HPDE6-E6E7 (cell line): ENCODE data around the gene RREB1.

Experiments used
- DNase-seq: peaks from one replicate; pipeline ENCODE4 v3.0.0; 2011; ENCODE audit warnings: missing footprints; ENCODE audit errors: extremely low spot score

Gene RREB1

DNA sequence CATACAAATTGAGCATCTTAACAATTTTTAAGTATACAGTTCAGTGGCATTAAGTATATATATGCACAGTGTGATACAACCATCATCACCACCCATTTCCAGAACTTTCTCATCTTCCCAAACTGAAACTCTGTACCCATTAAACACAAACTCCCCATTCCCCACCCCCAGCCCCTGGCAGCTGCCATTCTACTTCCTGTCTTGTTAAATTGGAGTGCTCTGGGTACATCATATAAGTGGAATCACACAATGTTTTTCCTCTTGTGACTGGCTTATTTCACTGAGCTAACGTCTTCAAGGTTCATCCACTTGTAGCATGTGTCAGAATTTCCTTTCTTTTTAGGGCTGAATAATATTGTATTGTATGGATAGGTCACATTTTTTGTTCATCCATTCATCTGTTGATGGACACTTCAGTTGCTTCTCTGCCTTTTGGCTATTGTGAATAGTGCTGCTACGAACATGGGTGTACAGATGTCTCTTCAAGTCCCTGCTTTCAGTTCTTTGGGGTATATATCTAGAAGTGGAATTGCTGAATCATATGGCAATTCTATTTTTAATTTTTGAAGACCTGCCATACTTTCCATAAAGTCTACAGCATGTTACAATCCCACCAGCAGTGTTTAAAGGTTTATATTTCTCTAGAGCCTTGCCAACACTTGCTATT is 19.6 kb upstream of the RREB1 start:
- DNase-seq: no peak

DNA sequence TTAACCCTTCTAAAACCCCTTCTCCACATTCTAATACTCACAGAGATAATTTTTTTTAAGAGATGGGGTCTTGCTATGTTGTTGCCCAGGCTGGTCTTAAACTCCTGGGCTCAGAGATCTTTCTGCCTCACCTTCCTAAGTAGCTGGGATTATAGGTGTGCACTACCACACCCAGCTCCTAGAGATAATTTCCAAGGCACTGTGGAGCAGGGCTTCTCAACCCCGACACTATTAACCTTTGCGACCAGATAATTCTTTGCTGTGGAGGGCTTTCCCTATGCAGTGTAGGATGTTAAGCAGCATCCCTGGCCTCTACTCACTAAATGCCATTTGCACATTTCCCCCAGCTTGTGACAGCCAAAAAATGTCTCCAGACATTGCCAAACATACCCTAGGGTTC is 8.8 kb upstream of the RREB1 start:
- DNase-seq: no peak

DNA sequence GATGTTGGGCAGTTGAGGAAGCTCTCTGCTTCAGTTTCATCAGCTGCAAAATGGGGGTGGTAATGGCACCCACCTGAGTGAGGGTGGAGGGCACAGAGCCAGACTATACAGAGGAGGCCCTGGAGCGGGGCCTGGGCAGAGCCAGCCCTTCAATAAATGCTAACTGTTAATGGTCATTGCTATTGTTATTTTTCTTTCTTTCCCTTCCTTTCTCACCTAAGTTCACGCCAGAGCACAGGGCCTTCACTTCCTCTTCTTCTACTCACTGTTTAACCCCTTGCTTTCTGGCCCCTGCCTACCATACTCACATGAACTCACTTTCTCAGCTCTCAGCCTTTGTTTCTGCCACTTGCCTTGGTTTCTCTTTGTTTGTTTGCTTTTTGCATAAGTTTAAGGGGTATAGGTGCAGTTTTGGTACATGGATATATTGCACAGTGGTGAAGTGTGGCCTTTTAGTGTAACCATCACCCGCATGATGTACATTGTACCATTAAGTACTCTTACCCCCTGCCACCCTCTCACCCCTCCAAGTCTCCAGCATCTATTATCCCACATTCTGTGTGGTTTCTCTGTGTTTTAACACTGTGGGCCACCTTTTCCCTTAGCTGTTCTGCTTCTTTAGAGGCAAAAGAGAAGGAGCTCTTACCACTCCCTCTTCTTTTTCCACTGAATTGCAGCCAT is 7.5 kb upstream of the RREB1 start:
- no peak for DNase-seq

DNA sequence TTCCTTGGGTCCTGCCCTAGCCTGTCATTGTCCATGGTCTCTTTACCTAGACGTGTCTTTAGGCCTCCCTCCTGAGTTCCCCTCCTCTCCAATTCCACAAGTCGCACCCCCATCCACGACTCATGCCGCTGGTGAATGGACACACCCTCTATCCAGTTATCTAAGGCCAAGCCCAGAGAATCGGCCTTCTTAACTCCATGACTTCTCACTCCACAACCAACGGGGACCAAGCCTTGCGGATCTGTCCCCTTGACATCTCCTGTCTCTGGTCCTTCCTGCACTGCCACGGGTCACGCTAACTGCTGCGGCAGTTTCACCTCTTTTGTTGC is 7.0 kb upstream of the RREB1 start:
- no peak for DNase-seq

DNA sequence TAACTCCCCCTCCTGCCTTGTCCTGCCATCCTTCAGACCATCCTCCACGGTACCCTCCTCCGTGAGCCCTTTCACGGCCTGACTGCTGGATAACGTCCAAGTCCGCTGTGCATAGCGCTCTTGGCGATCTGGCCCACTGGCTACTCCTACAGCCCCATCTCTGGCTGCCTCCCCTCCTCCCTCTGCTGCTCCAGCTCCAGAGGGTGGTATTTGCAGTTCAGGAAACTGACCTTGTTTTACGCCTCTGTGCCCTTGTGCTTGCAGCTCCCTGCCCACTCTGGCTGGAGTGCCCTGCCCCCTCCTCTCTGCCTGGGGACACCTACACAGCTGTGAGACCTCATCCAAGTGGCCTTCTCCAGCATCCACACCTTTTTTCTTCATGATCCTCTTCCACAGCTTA is 6.5 kb upstream of the RREB1 start:
- DNase-seq: no peak

DNA sequence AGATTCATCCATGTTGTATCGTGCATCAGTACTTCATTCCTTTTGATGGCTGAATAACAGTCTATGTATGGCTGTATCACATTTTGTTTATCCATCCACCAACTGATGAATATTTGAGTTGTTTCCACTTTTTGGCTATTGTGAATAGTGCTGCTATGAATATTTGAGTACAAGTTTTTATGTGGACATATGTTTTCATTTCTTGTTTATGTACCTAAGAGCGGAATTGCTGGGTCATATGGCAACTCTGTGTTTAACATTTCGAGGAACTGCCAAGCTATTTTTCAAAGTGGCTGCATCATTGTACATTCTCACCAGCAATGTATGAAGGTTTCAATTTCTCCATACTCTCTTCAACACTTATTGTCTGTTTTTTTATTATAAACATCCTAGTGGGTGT is 3.0 kb upstream of the RREB1 start:
- DNase-seq: no peak

DNA sequence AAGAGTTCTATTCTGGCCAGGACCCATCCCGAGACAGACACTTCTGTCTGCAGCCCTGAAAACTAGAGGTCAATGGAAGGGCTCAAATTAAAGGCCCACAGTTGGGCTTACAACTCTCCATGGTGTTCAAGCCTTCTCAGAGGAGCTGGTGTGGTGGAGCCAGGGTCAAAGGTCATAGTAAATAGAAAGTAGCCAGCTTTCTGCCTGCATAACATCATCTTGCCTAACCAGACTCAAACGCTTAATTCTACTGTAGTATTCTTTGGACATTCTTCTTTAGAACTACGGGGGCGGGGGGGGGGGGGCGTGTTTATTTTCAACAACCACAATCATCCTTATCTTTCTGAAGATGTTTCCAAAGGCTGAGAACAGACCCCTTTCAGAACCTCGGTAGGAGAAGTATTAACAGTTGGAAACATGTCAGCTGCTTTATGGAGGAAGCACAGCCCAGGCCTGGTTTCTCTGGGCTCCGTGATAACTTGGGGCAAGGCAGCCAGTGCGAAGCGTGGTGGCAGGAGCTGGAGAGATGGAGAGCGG is 1.5 kb upstream of the RREB1 start:
- DNase-seq: no peak

DNA sequence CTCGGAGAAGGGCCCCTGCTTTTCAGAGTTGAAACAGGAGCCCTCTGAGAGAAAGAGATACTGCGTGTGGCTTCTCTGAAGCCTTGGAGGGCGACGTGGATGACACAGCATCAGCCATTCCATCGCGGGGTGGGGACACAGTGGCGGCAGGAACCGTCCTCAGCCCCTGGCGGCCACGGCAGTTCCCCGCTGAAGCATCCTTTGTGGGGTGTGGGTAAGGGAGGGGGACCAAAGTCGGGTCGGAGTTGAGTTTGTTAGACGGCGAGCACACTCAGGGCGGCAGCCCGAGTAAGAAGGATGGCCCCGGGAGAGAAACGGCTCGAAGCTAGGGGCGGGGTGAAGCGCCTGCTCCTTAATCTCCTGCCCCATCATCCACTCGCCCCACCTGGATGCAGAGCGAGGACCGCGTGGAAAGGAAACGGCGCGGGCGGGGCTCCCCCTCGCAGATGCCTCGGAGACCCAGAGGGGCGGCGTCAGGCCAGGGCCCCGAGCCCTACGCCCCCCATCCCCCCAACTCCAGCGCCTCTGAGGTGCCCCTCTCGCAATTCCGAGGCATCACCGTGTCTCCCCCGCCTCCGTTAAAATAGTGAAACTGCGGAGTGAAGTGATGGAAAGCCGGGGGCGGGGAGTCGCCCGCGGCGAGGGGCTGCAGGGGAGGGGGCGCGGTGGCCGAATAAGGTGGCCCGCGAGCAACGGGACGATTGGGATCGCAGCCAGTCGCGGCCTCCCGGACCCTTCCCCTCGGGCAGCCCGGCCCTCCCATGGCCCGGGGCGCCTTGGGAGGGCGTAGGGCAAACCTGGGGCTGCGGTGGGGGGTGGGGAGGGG is 796 bp upstream of the RREB1 start:
- no peak for DNase-seq

DNA sequence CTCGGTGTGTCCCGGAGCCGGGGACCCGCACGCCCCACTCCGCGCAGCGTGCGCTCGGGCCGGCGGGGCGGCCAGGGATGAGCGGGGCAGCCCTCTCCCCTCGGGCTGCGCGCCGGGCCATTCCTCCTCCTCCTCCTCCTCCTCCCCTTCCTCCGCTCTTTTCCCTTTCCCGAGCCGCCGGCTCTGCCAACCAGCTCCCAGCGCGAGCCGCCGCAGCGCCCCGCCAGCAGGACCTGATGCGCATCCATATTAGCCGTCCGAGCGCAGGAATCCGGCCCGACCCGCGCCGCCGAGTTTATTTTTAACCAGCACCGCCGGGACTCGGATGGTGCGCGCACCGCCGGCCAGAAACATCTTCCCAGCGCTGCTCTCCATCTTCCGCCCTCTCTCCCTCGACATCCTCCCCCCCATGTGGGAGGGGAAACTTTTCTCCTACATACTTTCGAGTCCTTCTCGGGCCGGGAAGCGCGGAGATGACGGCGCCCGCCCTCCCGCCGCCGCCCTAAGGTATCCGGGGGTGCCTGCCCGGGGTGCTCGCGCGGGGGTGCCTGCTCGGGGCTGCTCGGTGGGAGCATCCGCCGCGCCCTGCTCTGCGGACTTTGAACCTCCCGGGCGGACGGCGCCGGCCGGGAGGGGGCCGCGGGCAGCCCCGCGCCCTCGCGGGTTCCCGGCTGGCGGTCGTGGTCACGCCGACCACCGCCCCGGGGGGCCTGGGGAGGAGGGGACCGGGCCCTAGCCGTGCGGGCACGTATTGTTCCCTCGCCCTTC is 619 bp downstream of the RREB1 start:
- no peak for DNase-seq

DNA sequence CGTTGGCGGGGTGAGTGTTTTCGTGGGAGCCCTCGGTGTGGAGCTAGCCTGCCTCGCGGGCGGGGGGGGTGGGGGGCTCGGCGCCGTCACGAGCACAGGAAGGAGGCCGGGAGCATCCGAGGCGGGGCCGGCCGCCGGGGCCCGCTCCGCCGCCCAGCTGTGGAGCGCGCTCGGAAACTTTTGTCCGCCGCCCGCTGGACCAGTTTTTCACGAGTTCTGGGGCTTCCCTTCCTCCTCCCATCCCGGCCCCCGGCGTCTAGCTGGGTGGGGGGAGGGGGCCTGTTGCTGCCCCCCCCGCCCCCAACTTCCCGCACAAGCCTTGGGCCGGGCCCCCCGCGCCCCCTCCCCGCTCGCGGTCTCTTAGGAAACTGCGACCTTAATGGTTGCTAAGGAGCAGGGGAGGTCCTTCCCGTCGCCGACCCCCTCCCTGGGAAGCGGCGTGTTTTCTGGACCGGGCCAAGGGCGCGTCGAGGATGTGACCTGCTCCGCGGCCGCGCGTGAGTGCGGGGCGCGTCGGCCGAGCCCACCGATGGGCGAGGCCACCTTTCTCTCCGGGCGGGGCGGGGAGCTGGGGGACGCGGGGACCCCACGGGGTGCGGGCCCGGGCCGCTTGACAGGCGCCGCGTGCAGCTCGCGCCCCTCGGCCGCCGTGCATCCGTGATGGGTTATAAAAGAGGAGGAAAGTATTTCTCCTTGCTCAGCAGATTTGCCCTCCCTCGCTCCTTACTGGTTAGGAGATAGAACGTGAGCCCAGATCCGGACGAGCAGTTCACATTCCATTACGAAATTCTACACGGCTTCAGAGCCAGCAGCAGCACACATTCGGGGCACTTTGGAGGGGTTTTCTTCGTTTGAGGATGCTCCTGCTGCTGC is 1.4 kb downstream of the RREB1 start:
- no peak for DNase-seq

DNA sequence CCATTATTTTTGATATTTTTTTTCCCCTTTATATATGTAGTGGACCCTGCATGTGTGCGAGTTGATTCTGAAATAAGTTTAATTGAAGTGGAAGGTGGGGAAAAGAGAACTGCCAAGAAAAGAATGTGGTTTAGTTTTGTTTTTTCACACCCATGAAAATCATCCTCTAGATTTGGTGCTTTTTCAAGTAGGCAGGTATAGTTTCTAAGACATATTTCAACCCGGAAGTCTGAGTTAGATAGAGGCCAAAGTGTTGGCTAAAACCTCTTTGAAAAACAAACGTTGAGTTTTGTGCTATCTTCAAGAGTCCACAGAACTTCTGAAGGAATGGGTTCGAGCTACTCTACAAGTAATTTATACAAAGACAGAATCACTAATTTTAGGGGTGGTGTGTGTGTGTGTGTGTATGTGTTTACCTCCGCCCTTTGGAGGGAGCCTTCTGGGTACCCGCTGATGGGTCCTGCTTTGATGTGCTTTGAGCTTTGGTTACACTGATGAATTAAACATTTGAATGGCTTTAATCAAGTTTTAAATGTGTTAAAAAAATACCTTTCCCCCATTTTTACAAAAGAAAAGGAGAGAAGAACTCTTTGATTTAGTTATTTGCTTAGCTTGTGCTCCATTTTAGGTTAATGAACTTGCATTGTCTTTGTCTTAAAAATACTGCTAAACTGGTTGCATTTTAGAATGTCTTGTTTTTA is 2.5 kb downstream of the RREB1 start:
- no peak for DNase-seq

DNA sequence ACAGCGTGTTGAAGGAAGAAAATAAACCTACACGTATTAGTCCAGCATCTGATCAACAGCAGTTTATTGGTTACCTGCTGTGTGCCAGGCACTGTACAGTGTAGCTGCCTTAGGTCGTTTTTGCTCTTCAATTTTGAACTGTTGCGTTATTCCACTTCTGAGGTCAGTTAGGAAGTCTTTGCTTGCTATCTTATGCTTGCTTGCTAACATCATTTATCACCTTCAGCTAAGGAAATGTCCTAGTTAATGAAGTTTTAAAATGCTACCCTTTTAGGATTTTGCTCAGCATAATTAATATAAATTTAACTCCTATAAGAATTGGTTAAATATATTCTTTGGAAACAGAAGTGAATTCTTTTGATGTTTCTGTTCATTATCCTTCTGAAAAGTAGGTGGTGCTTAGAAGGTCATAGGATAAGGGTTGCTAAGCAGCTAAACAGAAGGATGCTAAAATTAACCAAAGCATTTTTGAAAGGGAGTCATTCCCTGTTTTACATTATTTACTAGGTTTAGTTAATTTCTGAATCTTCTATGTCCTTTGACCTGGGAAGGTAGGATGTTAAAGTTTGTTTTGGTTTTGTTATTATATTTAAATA is 3.4 kb downstream of the RREB1 start:
- no peak for DNase-seq

DNA sequence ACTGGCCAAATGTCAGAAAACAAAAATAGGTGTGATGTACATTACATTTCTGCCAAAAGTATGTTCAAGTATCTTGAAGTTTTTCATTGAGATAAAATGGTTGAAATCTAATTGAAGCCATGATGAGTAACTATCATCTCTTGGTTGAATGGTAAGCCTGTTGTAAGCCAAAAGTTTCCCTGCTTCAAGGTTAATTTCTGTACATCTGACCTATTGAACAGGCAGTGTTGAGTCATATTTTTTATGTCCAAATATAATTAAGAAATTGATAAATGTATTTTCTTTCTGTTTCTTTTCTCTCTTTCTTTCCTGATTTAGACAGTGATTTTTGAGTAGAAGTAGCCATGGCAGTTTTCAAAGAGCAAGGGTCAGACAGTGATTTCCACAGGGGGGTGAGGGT is 4.4 kb downstream of the RREB1 start:
- DNase-seq: no peak

DNA sequence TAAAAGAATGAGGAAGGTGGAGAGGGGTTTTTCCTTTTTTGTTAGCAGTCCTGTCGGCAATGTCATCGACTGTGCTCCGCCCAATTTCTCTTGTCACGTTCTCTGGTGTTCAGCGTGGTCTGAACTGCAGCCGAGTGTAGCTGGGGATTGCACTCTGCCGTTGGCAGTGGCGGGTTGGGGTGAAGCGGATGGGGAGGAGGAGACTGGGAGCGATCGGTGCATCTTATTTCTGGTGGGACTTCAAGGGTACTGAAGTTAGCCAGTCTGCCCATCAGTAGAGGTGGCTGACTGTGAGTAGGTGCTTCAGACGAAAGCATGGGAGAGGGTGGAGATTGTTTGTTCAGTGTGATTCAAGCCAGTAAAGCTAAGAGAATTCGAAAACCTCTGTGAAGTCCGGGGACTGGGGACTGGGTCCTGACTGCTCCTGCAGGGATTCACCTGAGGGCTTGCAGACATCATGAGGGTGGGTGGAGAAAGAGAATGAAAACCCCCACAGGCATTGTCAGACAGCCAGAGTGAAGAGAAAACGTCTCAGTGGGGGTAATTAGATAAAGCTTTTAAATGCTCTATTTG is 5.1 kb downstream of the RREB1 start:
- no peak for DNase-seq

DNA sequence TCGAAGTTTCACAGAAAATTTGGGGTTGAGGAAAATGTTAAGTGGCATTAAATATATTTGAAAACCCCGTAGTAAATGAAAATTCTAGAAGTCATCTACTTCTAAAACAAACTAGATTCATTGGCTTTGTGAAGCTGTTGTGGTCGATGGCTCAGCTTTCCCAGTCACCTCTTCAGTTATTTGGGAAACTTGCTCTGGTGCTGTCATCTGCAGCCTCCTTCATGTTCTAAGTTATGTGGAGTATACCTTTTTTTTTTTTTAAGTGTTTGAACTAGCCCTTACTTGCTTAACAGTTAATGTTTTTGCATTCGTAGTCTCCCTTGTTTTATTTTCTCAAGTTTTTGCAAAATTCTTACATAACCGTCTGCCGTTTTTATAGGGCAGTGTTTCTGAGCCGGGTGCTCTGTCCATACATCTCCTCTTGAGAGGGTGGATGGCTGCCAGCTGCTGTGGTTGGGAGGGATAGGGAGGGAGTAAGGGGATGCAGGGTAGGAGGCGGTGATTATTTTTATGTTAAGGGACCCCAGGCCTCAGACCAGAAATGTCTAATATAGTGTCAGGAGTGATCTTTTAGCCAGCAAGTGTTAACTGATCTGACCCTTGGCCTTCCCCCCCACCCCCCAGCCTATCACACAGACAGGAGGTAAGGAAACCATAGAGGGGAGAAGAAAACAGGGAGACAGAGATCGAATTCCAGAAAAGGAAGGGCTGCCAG is 7.1 kb downstream of the RREB1 start:
- DNase-seq: no peak

DNA sequence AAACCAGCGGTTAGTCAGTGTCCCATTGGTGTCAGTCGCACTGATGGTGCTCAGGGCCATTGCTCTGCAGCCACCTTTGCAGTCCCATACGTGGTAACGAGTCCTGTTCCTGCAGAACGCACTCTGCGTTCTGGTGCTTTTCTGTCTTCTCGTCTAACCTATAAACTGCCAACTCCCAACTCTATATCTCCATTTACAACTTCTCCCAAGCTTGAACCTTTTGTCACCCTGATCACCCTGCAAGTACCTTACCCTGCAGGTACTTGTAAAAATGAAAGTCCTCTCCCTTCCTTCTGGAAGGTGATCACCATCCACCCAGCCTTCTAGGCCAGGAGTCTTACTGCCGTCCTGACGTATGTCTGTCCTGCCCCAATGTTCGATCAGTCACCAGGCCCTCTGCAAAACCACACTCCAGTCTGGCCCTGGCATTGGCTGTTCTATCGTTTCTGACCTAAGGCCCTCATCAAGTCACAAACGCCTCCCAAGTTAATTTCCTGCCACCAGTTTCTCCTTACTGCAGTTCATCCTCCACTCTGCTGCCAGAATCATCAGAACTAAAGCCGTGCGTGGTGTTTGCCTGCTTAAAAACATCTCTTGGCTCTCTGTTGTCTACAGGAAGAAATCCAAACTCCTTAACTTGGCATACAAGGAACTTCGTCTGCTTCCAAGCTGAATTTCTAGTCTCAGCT is 7.9 kb downstream of the RREB1 start:
- no peak for DNase-seq

DNA sequence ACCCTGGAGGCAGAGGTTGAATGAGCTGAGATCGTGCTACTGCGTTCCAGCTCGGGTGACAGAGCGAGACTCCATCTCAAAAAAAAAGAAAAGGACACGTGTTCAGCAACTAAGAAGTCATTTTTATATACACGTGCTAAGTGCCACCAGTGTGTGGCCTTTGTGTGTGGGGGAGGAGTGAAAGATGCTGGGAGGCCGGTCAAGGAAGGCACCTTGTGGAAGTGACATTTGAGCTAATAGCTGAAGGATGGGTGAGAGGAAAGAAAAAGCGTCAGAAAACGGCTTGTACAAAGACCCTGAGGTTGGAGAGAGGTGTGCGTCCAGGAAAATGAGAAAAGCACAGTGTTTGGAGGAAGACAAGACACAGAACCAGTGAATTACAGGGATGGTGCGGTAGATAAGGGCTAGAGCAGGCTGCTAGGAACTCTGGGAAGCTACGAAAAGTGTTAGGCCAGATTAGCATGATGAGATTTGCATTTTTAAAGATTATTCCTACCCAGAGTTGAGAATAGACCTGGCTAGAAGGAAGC is 11.6 kb downstream of the RREB1 start:
- DNase-seq: no peak

DNA sequence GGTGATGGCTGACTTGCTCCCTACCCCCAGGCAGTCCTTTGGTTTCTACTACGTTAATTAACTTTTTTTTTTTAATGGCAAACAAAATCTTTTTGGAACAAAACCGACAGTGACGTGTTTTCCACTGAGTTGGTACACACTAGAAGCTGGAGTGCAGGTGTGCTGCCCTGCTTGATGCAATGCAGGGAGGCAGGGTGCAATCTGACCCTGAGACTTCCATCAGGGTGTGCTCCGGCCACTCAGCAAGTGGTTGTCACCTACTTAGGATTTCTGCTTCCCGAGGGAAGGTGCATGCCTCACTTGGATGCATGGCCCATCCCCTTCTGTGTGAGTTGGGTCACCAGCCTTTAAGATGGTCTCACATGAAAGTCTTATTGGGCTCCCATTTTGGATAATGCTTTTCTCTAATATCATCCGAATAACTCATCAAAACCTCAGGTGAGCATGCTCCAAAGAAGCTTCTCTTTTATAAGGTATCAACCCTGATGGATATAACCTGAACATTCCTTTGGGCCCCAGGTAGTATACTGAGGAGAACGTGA is 14.0 kb downstream of the RREB1 start:
- no peak for DNase-seq
